IMR-90 (cell line): ENCODE data around the gene NLGN1.

Experiments used
- CTCF ChIP-seq: conservative IDR thresholded peaks from 2 replicates; pipeline ENCODE4 v1.5.1; 2012; ENCODE audit warnings: mild to moderate bottlenecking, low read depth, low read length, improper control_type of control experiment
- ELK1 ChIP-seq: fragments of 150-350 bp; IDR thresholded peaks from 2 replicates; pipeline ENCODE4 v1.6.1; 2016; ENCODE audit warnings: low read depth, mild to moderate bottlenecking, low read length, moderate library complexity, borderline replicate concordance
- MAFK ChIP-seq: IDR thresholded peaks from 2 replicates; pipeline ENCODE4 v1.6.1; 2012; ENCODE audit warnings: low read depth, low read length, improper control_type of control experiment
- MXI1 ChIP-seq: IDR thresholded peaks from 2 replicates; pipeline ENCODE4 v1.6.1; 2012; ENCODE audit warnings: low read depth, mild to moderate bottlenecking, low read length, moderate library complexity, borderline replicate concordance
- NFE2L2 ChIP-seq: fragments of 150-350 bp; IDR thresholded peaks from 2 replicates; pipeline ENCODE4 v1.6.1; 2016; ENCODE audit warnings: low read depth, mild to moderate bottlenecking, low read length
- POLR2A ChIP-seq: IDR thresholded peaks from 2 replicates; pipeline ENCODE4 v1.6.1; 2012; ENCODE audit warnings: mild to moderate bottlenecking, low read depth, low read length
- RAD21 ChIP-seq: IDR thresholded peaks from 2 replicates; pipeline ENCODE4 v1.6.1; 2012; ENCODE audit warnings: low read length, improper control_type of control experiment
- SMC3 ChIP-seq: fragments of 150-350 bp; IDR thresholded peaks from 2 replicates; pipeline ENCODE4 v1.6.1; 2016; ENCODE audit warnings: low read depth, mild to moderate bottlenecking, antibody characterized with exemption, low read length, moderate library complexity
- USF2 ChIP-seq: fragments of 150-350 bp; IDR thresholded peaks from 2 replicates; pipeline ENCODE4 v1.6.1; 2017; ENCODE audit warnings: mild to moderate bottlenecking, antibody characterized with exemption, low read length, low read depth

- no peak for TF ChIP-seq CTCF
- no peak for TF ChIP-seq RAD21
- no peak for TF ChIP-seq POLR2A
- no peak for TF ChIP-seq SMC3
- peak; percentile 99 for TF ChIP-seq MAFK
- TF ChIP-seq ELK1 = no peak
- TF ChIP-seq USF2 = no peak
- TF ChIP-seq MXI1 = no peak
- TF ChIP-seq NFE2L2 = no peak
Measured at GRCh38 chr3:174099724-174100123, 702.2 kb downstream of the NLGN1 start.
